MM.1S (cell line): Measurements from ENCODE around the gene TMEM59L.
A peak's percentile ranks its signal among the peaks of the same experiment; 100 is the strongest.

Experiments
- DNase-seq: peaks from one replicate; pipeline ENCODE4 v3.0.0-alpha.2; 2015
- H2AFZ ChIP-seq: fragments of 300-600 bp; sonication (generic); 2 replicates; pipeline ENCODE4 v1.6.0; 2016; ENCODE audit warnings: antibody characterized with exemption, low read length
- H3F3A ChIP-seq: fragments of 300-600 bp; sonication (generic); 2 replicates; pipeline ENCODE4 v1.6.1; 2016; ENCODE audit warnings: mild to moderate bottlenecking, antibody characterized with exemption, low read length, moderate library complexity, mixed read lengths; ENCODE audit not compliant: insufficient read depth
- H3K27ac ChIP-seq: fragments of 300-600 bp; sonication (generic); 2 replicates; pipeline ENCODE4 v1.5.1; 2016; ENCODE audit warnings: mild to moderate bottlenecking, low read length
- H3K27me3 ChIP-seq: fragments of 300-600 bp; sonication (generic); replicated peaks from 2 replicates; pipeline ENCODE4 v1.6.0; 2016; ENCODE audit warnings: low read length; ENCODE audit not compliant: insufficient read depth
- H3K36me3 ChIP-seq: fragments of 300-600 bp; sonication (generic); replicated peaks from 2 replicates; pipeline ENCODE4 v1.6.1; 2016; ENCODE audit warnings: mild to moderate bottlenecking, low read length, mixed read lengths; ENCODE audit not compliant: insufficient read depth
- H3K4me1 ChIP-seq: fragments of 300-600 bp; sonication (generic); 2 replicates; pipeline ENCODE4 v1.6.1; 2016; ENCODE audit warnings: low read length, mixed read lengths
- H3K4me2 ChIP-seq: fragments of 300-600 bp; sonication (generic); 2 replicates; pipeline ENCODE4 v1.6.0; 2016; ENCODE audit warnings: low read depth, low read length
- H3K4me3 ChIP-seq: fragments of 300-600 bp; sonication (generic); 2 replicates; pipeline ENCODE4 v1.5.1; 2016; ENCODE audit warnings: low read length, mixed read lengths
- H3K79me2 ChIP-seq: fragments of 300-600 bp; sonication (generic); 2 replicates; pipeline ENCODE4 v1.6.1; 2016; ENCODE audit warnings: mixed run types, low read length, mixed read lengths
- H3K9ac ChIP-seq: fragments of 300-600 bp; sonication (generic); 2 replicates; pipeline ENCODE4 v1.6.1; 2016; ENCODE audit warnings: low read length, mixed read lengths
- H3K9me2 ChIP-seq: fragments of 300-600 bp; sonication (generic); replicated peaks from 2 replicates; pipeline ENCODE4 v1.6.1; 2016; ENCODE audit warnings: mild to moderate bottlenecking, low read length, mixed read lengths; ENCODE audit not compliant: insufficient read depth
- H3K9me3 ChIP-seq: fragments of 300-600 bp; sonication (generic); replicated peaks from 2 replicates; pipeline ENCODE4 v1.6.1; 2016; ENCODE audit warnings: mild to moderate bottlenecking, low read length, mixed read lengths; ENCODE audit not compliant: insufficient read depth
- H4K20me1 ChIP-seq: fragments of 300-600 bp; sonication (generic); 2 replicates; pipeline ENCODE4 v1.6.1; 2016; ENCODE audit warnings: mild to moderate bottlenecking, low read length, moderate library complexity, mixed read lengths; ENCODE audit not compliant: insufficient read depth
- CTCF ChIP-seq: fragments of 300-600 bp; sonication (generic); IDR thresholded peaks from 2 replicates; pipeline ENCODE4 v1.5.1; 2016; ENCODE audit warnings: antibody characterized with exemption, low read length, mixed read lengths
- EZH2 ChIP-seq: fragments of 300-600 bp; sonication (generic); optimal IDR thresholded peaks from 2 replicates; pipeline ENCODE3; 2017; ENCODE audit warnings: low read depth, mild to moderate bottlenecking, antibody characterized with exemption, low read length, mixed read lengths
- EZH2phosphoT487 ChIP-seq: fragments of 300-600 bp; sonication (generic); IDR thresholded peaks from 2 replicates; pipeline ENCODE4 v1.6.1; 2018; ENCODE audit warnings: antibody characterized with exemption, low read length

TMEM59L gene

GRCh38 chr19:18571564-18572344 lies 40.9 kb upstream of the TMEM59L start, which contains the start of gene UBA52:
Gene UBA52 (plus strand): TSS chr19:18571857. CDS start chr19:18573301, 1,444 bp downstream.
- Histone ChIP-seq H3K27ac (peak within 1 kb of the TSS; percentile 73; the same call in 1 of the 2 replicates), H4K20me1 (peaks cover 3% of the 10 kb centered on the region; the same call in 1 of the 2 replicates), H3K79me2 (peaks cover 28% of the 10 kb centered on the region), H3K4me3 (peak within 1 kb of the TSS; percentile 99), H3K4me2 (peak within 1 kb of the TSS; percentile 94), H2AFZ (peak within 1 kb of the TSS; percentile 38), H3K9me3 (no peaks in the 10 kb centered on the region), H3K9ac (peak within 1 kb of the TSS; percentile 95), H3K36me3 (no peaks in the 10 kb centered on the region; the same call in 1 of the 2 replicates), H3K27me3 (no peaks in the 10 kb centered on the region), H3F3A (peaks cover 24% of the 10 kb centered on the region), H3K9me2 (no peaks in the 10 kb centered on the region), H3K4me1 (peaks cover 9% of the 10 kb centered on the region)
- peak; percentile 99 for DNase-seq
- TF ChIP-seq EZH2phosphoT487 = no peak
- no peak for TF ChIP-seq EZH2
- TF ChIP-seq CTCF = no peak

- peaks cover 22% of the 10 kb centered on the region; the same call in 1 of the 2 replicates for H3F3A ChIP-seq
- no peak overlapping the region for H3K9ac ChIP-seq
- no peak overlapping the region for H2AFZ ChIP-seq
- no peak overlapping the region for H3K4me3 ChIP-seq
- peaks cover 9% of the 10 kb centered on the region for H3K4me1 ChIP-seq
- H3K36me3 ChIP-seq = no peaks in the 10 kb centered on the region; the same call in 1 of the 2 replicates
- H3K27ac ChIP-seq = no peak overlapping the region
- H3K9me2 ChIP-seq = no peaks in the 10 kb centered on the region
- DNase-seq = no peak
- TF ChIP-seq EZH2 = no peak
- TF ChIP-seq EZH2phosphoT487 = no peak
- TF ChIP-seq CTCF = no peak
- peaks cover 28% of the 10 kb centered on the region for H3K79me2 ChIP-seq
- 0 out of 2 replicates have a peak, but pooled peaks cover 3% of the 10 kb centered on the region for H3K27me3 ChIP-seq
- H3K4me2 ChIP-seq = no peak overlapping the region
- peaks cover 3% of the 10 kb centered on the region; the same call in 1 of the 2 replicates for H4K20me1 ChIP-seq
- no peaks in the 10 kb centered on the region for H3K9me3 ChIP-seq
These were observed 37.9 kb upstream of the TMEM59L start for GRCh38 chr19:18574691-18575291.

GRCh38 chr19:18576383-18576782 lies 36.3 kb upstream of the TMEM59L start:
- Histone ChIP-seq H3K9ac (no peak overlapping the region), H3K4me2 (no peak overlapping the region), H3K27ac (no peak overlapping the region), H3K36me3 (no peaks in the 10 kb centered on the region; the same call in 1 of the 2 replicates), H3K79me2 (peaks cover 28% of the 10 kb centered on the region), H2AFZ (no peak overlapping the region), H3K27me3 (peaks cover 11% of the 10 kb centered on the region; the same call in 1 of the 2 replicates), H3F3A (peaks cover 12% of the 10 kb centered on the region; the same call in 1 of the 2 replicates), H4K20me1 (peaks cover 3% of the 10 kb centered on the region; the same call in 1 of the 2 replicates), H3K9me3 (no peaks in the 10 kb centered on the region), H3K4me1 (peaks cover 9% of the 10 kb centered on the region), H3K4me3 (no peak overlapping the region), H3K9me2 (no peaks in the 10 kb centered on the region)
- TF ChIP-seq CTCF = no peak
- no peak for TF ChIP-seq EZH2
- TF ChIP-seq EZH2phosphoT487 = no peak
- DNase-seq = no peak
